Parathyroid adenoma (tissue), 2 donors: Measurements from ENCODE around the gene PIGL.

Source experiments
- H2AFZ ChIP-seq: fragments of 300-600 bp; sonication (generic); one replicate; pipeline ENCODE4 v1.7.0; 2017; ENCODE audit warnings: antibody characterized with exemption, mild to moderate bottlenecking
- H3K27ac ChIP-seq: fragments of 300-600 bp; sonication (generic); one replicate; pipeline ENCODE4 v1.7.0; 2017
- H3K27me3 ChIP-seq: fragments of 300-600 bp; sonication (generic); one replicate; pipeline ENCODE4 v1.7.0; 2017; ENCODE audit warnings: low read length; ENCODE audit not compliant: control insufficient read depth, insufficient read depth
- H3K36me3 ChIP-seq: fragments of 300-600 bp; sonication (generic); one replicate; pipeline ENCODE4 v1.7.0; 2017; ENCODE audit warnings: low read length; ENCODE audit not compliant: control insufficient read depth, insufficient read depth
- H3K4me1 ChIP-seq: fragments of 300-600 bp; sonication (generic); one replicate; pipeline ENCODE4 v1.7.0; 2017; ENCODE audit warnings: control low read depth
- H3K4me2 ChIP-seq: fragments of 300-600 bp; sonication (generic); one replicate; pipeline ENCODE4 v1.7.0; 2017; ENCODE audit warnings: low read length
- H3K4me3 ChIP-seq: fragments of 300-600 bp; sonication (generic); one replicate; pipeline ENCODE4 v1.7.0; 2017; ENCODE audit warnings: low read depth, low read length
- H3K79me2 ChIP-seq: fragments of 300-600 bp; sonication (generic); one replicate; pipeline ENCODE4 v1.7.0; 2017; ENCODE audit warnings: control low read depth
- H3K9ac ChIP-seq: fragments of 300-600 bp; sonication (generic); one replicate; pipeline ENCODE4 v1.7.0; 2017; ENCODE audit warnings: mild to moderate bottlenecking
- H3K9me3 ChIP-seq: fragments of 300-600 bp; sonication (generic); one replicate; pipeline ENCODE4 v1.7.0; 2017; ENCODE audit warnings: low read length; ENCODE audit not compliant: control insufficient read depth
- CTCF ChIP-seq: fragments of 300-600 bp; sonication (generic); IDR thresholded peaks from one replicate; pipeline ENCODE4 v1.7.0; 2017; ENCODE audit warnings: antibody characterized with exemption, mild to moderate bottlenecking
- donor health status: primary hyperparathyroidism.

Gene PIGL

DNA sequence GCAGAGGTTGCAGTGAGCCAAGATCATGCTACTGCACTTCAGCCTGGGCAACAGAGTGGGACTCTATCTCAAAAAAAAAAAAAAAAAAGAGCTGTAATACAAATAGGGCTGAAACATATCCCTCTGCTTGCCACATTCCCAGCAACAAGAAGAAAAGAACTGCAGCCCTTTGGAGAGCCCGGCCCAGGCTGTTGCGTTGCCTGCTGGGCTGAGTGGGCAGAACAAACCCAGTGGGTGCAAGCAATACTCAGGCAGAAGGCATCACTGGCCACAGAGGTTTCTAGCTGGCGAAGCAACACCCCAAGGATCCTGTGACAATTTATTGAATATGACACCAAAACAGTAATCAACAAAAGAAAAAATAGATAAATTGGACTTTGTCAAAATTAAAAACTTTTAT is 44.0 kb downstream of the PIGL start:
- Histone ChIP-seq H3K27ac (no peak overlapping the region), H3K9ac (no peak overlapping the region), H3K4me3 (no peak overlapping the region), H3K9me3 (no peaks in the 10 kb centered on the region), H3K4me1 (no peaks in the 10 kb centered on the region), H3K36me3 (no peaks in the 10 kb centered on the region), H3K79me2 (peaks cover 4% of the 10 kb centered on the region), H3K4me2 (no peak overlapping the region), H3K27me3 (no peaks in the 10 kb centered on the region), H2AFZ (no peak overlapping the region)
- TF ChIP-seq CTCF = no peak

DNA sequence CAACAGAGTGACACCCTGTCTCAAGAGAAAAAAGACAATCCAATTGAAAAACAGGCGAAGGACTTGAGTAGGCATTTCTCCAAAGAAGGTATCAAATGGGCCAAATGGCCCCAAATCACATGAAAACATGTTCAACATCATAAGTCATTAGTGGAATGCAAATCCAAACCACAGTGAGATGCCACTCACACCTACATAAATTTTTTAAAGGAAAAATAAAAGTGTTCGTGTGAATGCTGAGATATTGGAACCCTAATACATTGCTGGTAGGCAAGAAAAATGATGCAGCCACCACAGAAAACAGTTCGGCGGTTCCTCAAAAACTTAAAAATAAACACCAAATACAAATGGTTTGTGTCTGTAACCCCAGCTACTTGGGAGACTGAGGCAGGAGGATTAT is 45.2 kb downstream of the PIGL start:
- no peaks in the 10 kb centered on the region for H3K9me3 ChIP-seq
- H3K79me2 ChIP-seq = peaks cover 4% of the 10 kb centered on the region
- TF ChIP-seq CTCF = no peak
- no peaks in the 10 kb centered on the region for H3K36me3 ChIP-seq
- no peak overlapping the region for H2AFZ ChIP-seq
- no peak overlapping the region for H3K4me3 ChIP-seq
- no peak overlapping the region for H3K27ac ChIP-seq
- H3K4me2 ChIP-seq = no peak overlapping the region
- no peak overlapping the region for H3K9ac ChIP-seq
- H3K4me1 ChIP-seq = no peaks in the 10 kb centered on the region
- no peaks in the 10 kb centered on the region for H3K27me3 ChIP-seq

DNA sequence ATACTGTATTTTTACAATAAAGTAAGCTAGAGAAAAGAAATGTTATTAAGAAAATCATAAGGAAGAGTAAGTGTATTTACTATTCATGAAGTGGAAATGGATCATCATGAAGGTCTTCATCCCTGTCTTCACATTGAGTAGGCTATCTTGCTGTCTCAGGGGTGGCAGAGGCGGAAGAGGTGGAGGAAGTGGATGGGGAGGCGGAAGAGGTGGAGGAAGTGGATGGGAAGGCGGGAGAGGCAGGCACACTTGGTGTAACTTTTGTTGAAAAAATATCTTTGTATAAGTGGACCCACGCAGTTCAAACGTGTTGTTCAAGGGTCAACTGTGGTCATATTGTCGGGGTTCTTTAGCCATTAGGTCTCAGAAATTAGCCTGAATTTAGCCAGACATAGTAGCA is 50.2 kb downstream of the PIGL start:
- Histone ChIP-seq H3K9ac (no peak overlapping the region), H2AFZ (no peak overlapping the region), H3K9me3 (no peaks in the 10 kb centered on the region), H3K27me3 (no peaks in the 10 kb centered on the region), H3K4me1 (no peaks in the 10 kb centered on the region), H3K79me2 (peaks cover 4% of the 10 kb centered on the region), H3K36me3 (no peaks in the 10 kb centered on the region), H3K4me2 (no peak overlapping the region), H3K27ac (no peak overlapping the region), H3K4me3 (no peak overlapping the region)
- no peak for TF ChIP-seq CTCF

DNA sequence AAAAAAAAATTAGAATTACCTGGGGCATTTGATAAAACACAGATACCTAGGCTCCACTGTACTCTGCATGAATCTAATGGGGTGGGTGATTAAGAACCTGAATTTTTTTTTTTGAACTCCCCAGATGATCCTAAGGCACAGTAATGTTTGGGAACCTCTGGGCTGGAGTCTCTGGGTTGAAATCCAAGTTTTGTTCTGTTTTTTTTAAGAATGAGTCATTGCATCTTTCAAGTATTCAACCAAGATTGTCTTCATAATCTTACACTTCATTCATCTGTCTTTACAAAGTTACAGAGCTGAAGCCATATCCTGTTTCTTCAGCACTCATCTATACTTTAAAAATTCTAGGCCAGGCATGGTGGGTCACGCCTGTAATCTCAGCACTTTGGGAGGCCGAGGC is 52.6 kb downstream of the PIGL start:
- no peak overlapping the region for H3K9ac ChIP-seq
- no peak overlapping the region for H2AFZ ChIP-seq
- TF ChIP-seq CTCF = no peak

GRCh38 chr17:16272111-16272840 is 55.3 kb downstream of the PIGL start:
- no peaks in the 10 kb centered on the region for H3K9me3 ChIP-seq
- no peaks in the 10 kb centered on the region for H3K36me3 ChIP-seq
- H2AFZ ChIP-seq = no peak overlapping the region
- H3K79me2 ChIP-seq = no peaks in the 10 kb centered on the region
- no peak overlapping the region for H3K27ac ChIP-seq
- H3K4me3 ChIP-seq = no peak overlapping the region
- no peaks in the 10 kb centered on the region for H3K27me3 ChIP-seq
- peaks cover 5% of the 10 kb centered on the region for H3K4me1 ChIP-seq
- no peak overlapping the region for H3K9ac ChIP-seq
- TF ChIP-seq CTCF = no peak
- H3K4me2 ChIP-seq = no peak overlapping the region

More for the DNA sequence above, 52.6 kb downstream of the PIGL start:
- H3K27ac ChIP-seq = no peak overlapping the region
- H3K27me3 ChIP-seq = no peaks in the 10 kb centered on the region
- no peaks in the 10 kb centered on the region for H3K9me3 ChIP-seq
- no peaks in the 10 kb centered on the region for H3K36me3 ChIP-seq
- no peak overlapping the region for H3K4me2 ChIP-seq
- no peak overlapping the region for H3K4me3 ChIP-seq
- peaks cover 5% of the 10 kb centered on the region for H3K4me1 ChIP-seq
- peaks cover 4% of the 10 kb centered on the region for H3K79me2 ChIP-seq
